ENCODE results near the gene PRKACA.

The PRKACA gene

GRCh38 chr19:14122924-14123323, 5.4 kb upstream of the PRKACA start:
- DNase-seq (ENCODE audit: low read depth) = no peak
- TF ChIP-seq CTCF (IDR thresholded peaks at IDR 0.05; ENCODE audit: insufficient read depth, low read depth, low read length, missing control alignments) = no peak
- no peak overlapping the region for H3K4me3 ChIP-seq (ENCODE audit: low read depth, low read length)

- H3K4me3 ChIP-seq (ENCODE audit: low read depth, low read length) = no peak overlapping the region
- TF ChIP-seq CTCF (IDR thresholded peaks at IDR 0.05; ENCODE audit: insufficient read depth, low read depth, low read length, missing control alignments) = no peak
- no peak for DNase-seq (ENCODE audit: low read depth)
These were observed 2.9 kb upstream of the PRKACA start for GRCh38 chr19:14120497-14120780.

GRCh38 chr19:14119644-14120496, 2.3 kb upstream of the PRKACA start:
- no peak overlapping the region for H3K4me3 ChIP-seq (ENCODE audit: low read depth, low read length)
- TF ChIP-seq CTCF (IDR thresholded peaks at IDR 0.05; ENCODE audit: insufficient read depth, low read depth, low read length, missing control alignments) = no peak
- no peak for DNase-seq (ENCODE audit: low read depth)

- H3K4me3 ChIP-seq (ENCODE audit: low read depth, low read length) = no peak overlapping the region
- no peak for DNase-seq (ENCODE audit: low read depth)
- no peak for TF ChIP-seq CTCF (IDR thresholded peaks at IDR 0.05; ENCODE audit: insufficient read depth, low read depth, low read length, missing control alignments)
These were observed 1.6 kb upstream of the PRKACA start for GRCh38 chr19:14119146-14119545.

GRCh38 chr19:14118165-14119051, 846 bp upstream of the PRKACA start:
- peak overlapping the region; percentile 44 for H3K4me3 ChIP-seq (ENCODE audit: low read depth, low read length)
- TF ChIP-seq CTCF (IDR thresholded peaks at IDR 0.05; ENCODE audit: insufficient read depth, low read depth, low read length, missing control alignments) = no peak
- peak; percentile 32 for DNase-seq (ENCODE audit: low read depth)

GRCh38 chr19:14116918-14117578, 514 bp downstream of the PRKACA start:
- DNase-seq (ENCODE audit: low read depth) = no peak
- no peak for TF ChIP-seq CTCF (IDR thresholded peaks at IDR 0.05; ENCODE audit: insufficient read depth, low read depth, low read length, missing control alignments)
- H3K4me3 ChIP-seq (ENCODE audit: low read depth, low read length) = peak overlapping the region; percentile 69

Data from GM12865 (cell line).